HCT116 (cell line): Measurements from ENCODE around the gene LRP1.

ENCODE experiments used
- CBX3 ChIP-seq: IDR thresholded peaks from 2 replicates; pipeline ENCODE4 v1.6.1; 2012; ENCODE audit warnings: low read depth
- CEBPB ChIP-seq: IDR thresholded peaks from 2 replicates; pipeline ENCODE4 v1.6.1; 2012; ENCODE audit warnings: low read depth
- CTCF ChIP-seq, 3 experiments: fragments of 200-600 bp in 1 of 3; sonication (generic) in 1 of 3; IDR thresholded peaks in 2 of 3; conservative IDR thresholded peaks in 1 of 3; 2 replicates each; pipeline ENCODE4 v1.5.1; 2012 to 2017; ENCODE audit warnings: low read depth in 2 of 3, low read length in 2 of 3, antibody characterized with exemption in 1 of 3, borderline replicate concordance in 1 of 3, control low read depth in 1 of 3, mild to moderate bottlenecking in 1 of 3, mixed read lengths in 1 of 3, mixed run types in 1 of 3, moderate library complexity in 1 of 3; ENCODE audit not compliant: insufficient read depth in 1 of 3
- EZH2 ChIP-seq: fragments of 200-600 bp; sonication (generic); IDR thresholded peaks from 2 replicates; pipeline ENCODE4 v1.6.1; 2017; ENCODE audit warnings: antibody characterized with exemption, mixed run types
- MAX ChIP-seq: IDR thresholded peaks from 2 replicates; pipeline ENCODE4 v1.6.1; 2012
- POLR2A ChIP-seq: IDR thresholded peaks from 2 replicates; pipeline ENCODE4 v1.7.0; 2011; ENCODE audit warnings: borderline replicate concordance; ENCODE audit not compliant: insufficient read depth, insufficient read length; ENCODE audit errors: extremely low read depth
- POLR2AphosphoS5 ChIP-seq: IDR thresholded peaks from 2 replicates; pipeline ENCODE4 v1.6.1; 2011; ENCODE audit warnings: mild to moderate bottlenecking, low read depth, low read length, moderate library complexity
- RAD21 ChIP-seq: IDR thresholded peaks from 2 replicates; pipeline ENCODE4 v1.6.1; 2012; ENCODE audit warnings: low read depth, mild to moderate bottlenecking
- REST ChIP-seq: IDR thresholded peaks from 2 replicates; pipeline ENCODE4 v1.6.1; 2012; ENCODE audit warnings: low read depth
- TCF7L2 ChIP-seq: IDR thresholded peaks from 2 replicates; pipeline ENCODE4 v1.7.0; 2011; ENCODE audit warnings: borderline replicate concordance, inconsistent platforms; ENCODE audit not compliant: insufficient read depth, insufficient read length; ENCODE audit errors: extremely low read depth
- YY1 ChIP-seq: IDR thresholded peaks from 2 replicates; pipeline ENCODE4 v1.6.1; 2011; ENCODE audit warnings: low read length, low read depth, moderate library complexity, mild to moderate bottlenecking; ENCODE audit not compliant: insufficient replicate concordance; ENCODE audit errors: extremely low read depth
- ZNF274 ChIP-seq: fragments of 200-500 bp; sonication (Bioruptor generic); IDR thresholded peaks from 2 replicates; pipeline ENCODE4 v1.6.1; 2014; ENCODE audit warnings: mild to moderate bottlenecking, low read depth, low read length, inconsistent platforms

- no peak for TF ChIP-seq MAX
- no peak for TF ChIP-seq POLR2A
- TF ChIP-seq POLR2AphosphoS5, result no peak
- TF ChIP-seq ZNF274, result no peak
- no peak for TF ChIP-seq CTCF (IDR thresholded peaks at IDR 0.05 in 2 of 3, conservative IDR thresholded peaks at IDR 0.05 in 1 of 3; ENCODE audit: borderline replicate concordance in 1 of 3, insufficient read depth in 1 of 3, low read depth in 2 of 3, low read length in 2 of 3)
- TF ChIP-seq CEBPB, result no peak
- no peak for TF ChIP-seq EZH2
- TF ChIP-seq YY1, result no peak
- no peak for TF ChIP-seq REST
- no peak for TF ChIP-seq CBX3
- no peak for TF ChIP-seq RAD21
- TF ChIP-seq TCF7L2, result no peak
Observed at GRCh38 chr12:57158665-57159064, 30.4 kb downstream of the LRP1 start.
